Gastroesophageal sphincter (tissue), 4 donors: Measurements from ENCODE around the gene OTUB2. TPM values are rescaled to one million over a fixed set of nuclear protein-coding genes. Genes with fewer than 3 reads are reported as not detected.

ENCODE experiments used
- ATAC-seq: fragments of 150-250 bp; one replicate; pipeline ENCODE4 v1.9.1; 2016; ENCODE audit warnings: mild to moderate bottlenecking, moderate library complexity
- H3K27ac ChIP-seq, 4 donors: fragments of 200-600 bp; sonication (generic) in 3 of 4; 1 replicate in 3 of 4; 2 replicates in 1 of 4; pipeline ENCODE4 v1.5.1; 2016 to 2019
- H3K27me3 ChIP-seq: fragments of 200-600 bp; sonication (generic); one replicate; pipeline ENCODE4 v1.5.1; 2019
- H3K36me3 ChIP-seq, 2 donors: fragments of 200-600 bp; sonication (generic); one replicate each; pipeline ENCODE4 v1.5.1; 2019; ENCODE audit warnings: control low read depth in 1 of 2
- H3K4me1 ChIP-seq, 3 donors: fragments of 200-600 bp; sonication (generic); 1 replicate in 2 of 3; 2 replicates in 1 of 3; pipeline ENCODE4 v1.5.1; 2016 to 2019; ENCODE audit warnings: control low read depth in 2 of 3
- H3K4me3 ChIP-seq, 2 donors: fragments of 200-600 bp; sonication (generic); one replicate each; pipeline ENCODE4 v1.5.1; 2019; ENCODE audit warnings: mild to moderate bottlenecking in 1 of 2, moderate library complexity in 1 of 2
- H3K9me3 ChIP-seq, 3 donors: fragments of 200-600 bp; sonication (generic); one replicate each; pipeline ENCODE4 v1.5.1; 2017 to 2019; ENCODE audit warnings: control low read depth in 2 of 3
- CTCF ChIP-seq, 4 experiments: fragments of 200-600 bp in 2 of 4; fragments of 450-650 bp in 2 of 4; sonication (generic) in 1 of 4; IDR thresholded peaks; one replicate each; pipeline ENCODE4 v1.5.1; 2017 to 2019; ENCODE audit warnings: antibody characterized with exemption in 4 of 4, mild to moderate bottlenecking in 2 of 4, moderate library complexity in 2 of 4
- EP300 ChIP-seq: sonication (generic); formaldehyde crosslinking; IDR thresholded peaks from one replicate; pipeline ENCODE4 v1.6.1; 2017; ENCODE audit warnings: antibody characterized with exemption, mild to moderate bottlenecking
- POLR2A ChIP-seq, 2 donors: fragments of 450-650 bp; IDR thresholded peaks; one replicate each; pipeline ENCODE4 v1.6.1; 2017; ENCODE audit warnings: antibody characterized with exemption in 2 of 2, mild to moderate bottlenecking in 2 of 2, moderate library complexity in 1 of 2
- POLR2AphosphoS5 ChIP-seq: sonication (generic); formaldehyde crosslinking; IDR thresholded peaks from one replicate; pipeline ENCODE4 v1.6.1; 2017; ENCODE audit warnings: antibody characterized with exemption
- WGBS, 2 donors: methylation state at CpG; one replicate each; pipeline ENCODE4 v1.1.5; 2018; ENCODE audit warnings: low coverage in 1 of 2; 5-methylcytosine and 5-hydroxymethylcytosine counted together
- total RNA-seq, 4 donors: library from RNA; depleted of rRNA; stranded (reverse); fragments of >200 nt; gene quantifications; one replicate each; pipeline ENCODE4 v1.1.0, GENCODE V29; 2016

OTUB2 gene
- total RNA-seq, 4 donors from 2014 or later, result 0.16 to 0.84 (median 0.65) TPM

- no peaks in the 10 kb centered on the region for H3K36me3 ChIP-seq
- ATAC-seq, result no peak
- H3K27ac ChIP-seq, result no peak overlapping the region
- no peaks in the 10 kb centered on the region for H3K9me3 ChIP-seq
- WGBS, 2 donors, result 64 to 88% methylated on average over 2 of the region's 4 CpGs
- no peak for TF ChIP-seq POLR2A (IDR thresholded peaks at IDR 0.05)
- no peak for TF ChIP-seq POLR2AphosphoS5
- TF ChIP-seq EP300, result no peak
- no peak for TF ChIP-seq CTCF (IDR thresholded peaks at IDR 0.05)
- H3K27me3 ChIP-seq, result no peaks in the 10 kb centered on the region
- H3K4me1 ChIP-seq, result peaks cover 0 to 14% (median 8%) of the 10 kb centered on the region in 3 donors
- no peak overlapping the region for H3K4me3 ChIP-seq
Measured at GRCh38 chr14:94003397-94003796, 22.7 kb upstream of the OTUB2 start.

- H3K36me3 ChIP-seq, result no peaks in the 10 kb centered on the region
- no peaks in the 10 kb centered on the region for H3K27me3 ChIP-seq
- no peak overlapping the region for H3K27ac ChIP-seq
- no CpG with 5 or more reads among the region's 8 CpGs for WGBS, 2 donors
- H3K4me3 ChIP-seq, result no peak overlapping the region
- no peak for ATAC-seq
- peaks cover 0 to 14% (median 8%) of the 10 kb centered on the region in 3 donors for H3K4me1 ChIP-seq
- no peak for TF ChIP-seq POLR2A (IDR thresholded peaks at IDR 0.05)
- H3K9me3 ChIP-seq, result no peaks in the 10 kb centered on the region
Measured at GRCh38 chr14:94004015-94004414, 22.1 kb upstream of the OTUB2 start.

GRCh38 chr14:94005324-94006073, 20.6 kb upstream of the OTUB2 start:
- no peak overlapping the region for H3K4me3 ChIP-seq
- 39 to 43% methylated on average over 12 of the region's 14 CpGs for WGBS, 2 donors
- no peak overlapping the region for H3K27ac ChIP-seq
- peaks cover 0 to 23% (median 8%) of the 10 kb centered on the region in 3 donors for H3K4me1 ChIP-seq
- H3K36me3 ChIP-seq, result no peaks in the 10 kb centered on the region
- H3K27me3 ChIP-seq, result no peaks in the 10 kb centered on the region
- TF ChIP-seq EP300 (no peak), CTCF (IDR thresholded peaks at IDR 0.05) (peak in 3 of 4 experiments; percentile 10 to 24 (median 12))
- H3K9me3 ChIP-seq, result no peaks in the 10 kb centered on the region
- ATAC-seq, result no peak

- Histone ChIP-seq H3K4me3 (no peak overlapping the region), H3K4me1 (peaks cover 0 to 13% (median 0%) of the 10 kb centered on the region in 3 donors), H3K27me3 (no peaks in the 10 kb centered on the region), H3K36me3 (no peaks in the 10 kb centered on the region), H3K9me3 (no peaks in the 10 kb centered on the region), H3K27ac (no peak overlapping the region)
- TF ChIP-seq POLR2AphosphoS5 (no peak), POLR2A (IDR thresholded peaks at IDR 0.05) (no peak), CTCF (IDR thresholded peaks at IDR 0.05) (no peak), EP300 (no peak)
- WGBS, 2 donors, result 57 to 80% methylated on average over 1 to 3 of the region's 3 CpGs
- no peak for ATAC-seq
Measured at GRCh38 chr14:94008234-94008633, 17.9 kb upstream of the OTUB2 start.

GRCh38 chr14:94009767-94010166, 16.4 kb upstream of the OTUB2 start:
- ATAC-seq, result no peak
- WGBS, 2 donors, result 0 to 7% methylated on average over 3 to 4 of the region's 4 CpGs
- H3K27ac ChIP-seq, result no peak overlapping the region
- TF ChIP-seq POLR2A (IDR thresholded peaks at IDR 0.05) (no peak), POLR2AphosphoS5 (no peak)
- no peak overlapping the region for H3K4me3 ChIP-seq
- H3K9me3 ChIP-seq, result no peaks in the 10 kb centered on the region
- no peaks in the 10 kb centered on the region for H3K36me3 ChIP-seq
- H3K4me1 ChIP-seq, result peaks cover 0 to 13% (median 0%) of the 10 kb centered on the region in 3 donors
- H3K27me3 ChIP-seq, result no peaks in the 10 kb centered on the region

- H3K27ac ChIP-seq, result no peak overlapping the region
- no peak for TF ChIP-seq POLR2AphosphoS5
- no peak for TF ChIP-seq POLR2A (IDR thresholded peaks at IDR 0.05)
- no peak for TF ChIP-seq CTCF (IDR thresholded peaks at IDR 0.05)
- no peak for TF ChIP-seq EP300
- WGBS, 2 donors, result 91 to 100% methylated on average over 5 of the region's 6 CpGs
- H3K4me1 ChIP-seq, result peaks cover 0 to 13% (median 0%) of the 10 kb centered on the region in 3 donors
- no peak for ATAC-seq
- H3K27me3 ChIP-seq, result no peaks in the 10 kb centered on the region
- H3K36me3 ChIP-seq, result no peaks in the 10 kb centered on the region
- no peak overlapping the region for H3K4me3 ChIP-seq
- H3K9me3 ChIP-seq, result no peaks in the 10 kb centered on the region
Measured at GRCh38 chr14:94010625-94011024, 15.5 kb upstream of the OTUB2 start.
